22Rv1 (cell line): ENCODE measurements around the gene ANTKMT.

Experiments
- H3K27ac ChIP-seq: fragments of 450-650 bp; 2 replicates; pipeline ENCODE4 v1.5.1; 2017
- ZFX ChIP-seq: fragments of 450-650 bp; IDR thresholded peaks from 2 replicates; pipeline ENCODE4 v1.6.1; 2017; ENCODE audit warnings: antibody characterized with exemption, borderline replicate concordance
- TF ChIP-seq, protein P1 (sequence below): fragments of 450-650 bp; IDR thresholded peaks from 2 replicates; pipeline ENCODE4 v1.5.1; 2017; ENCODE audit warnings: mild to moderate bottlenecking

ANTKMT gene

DNA sequence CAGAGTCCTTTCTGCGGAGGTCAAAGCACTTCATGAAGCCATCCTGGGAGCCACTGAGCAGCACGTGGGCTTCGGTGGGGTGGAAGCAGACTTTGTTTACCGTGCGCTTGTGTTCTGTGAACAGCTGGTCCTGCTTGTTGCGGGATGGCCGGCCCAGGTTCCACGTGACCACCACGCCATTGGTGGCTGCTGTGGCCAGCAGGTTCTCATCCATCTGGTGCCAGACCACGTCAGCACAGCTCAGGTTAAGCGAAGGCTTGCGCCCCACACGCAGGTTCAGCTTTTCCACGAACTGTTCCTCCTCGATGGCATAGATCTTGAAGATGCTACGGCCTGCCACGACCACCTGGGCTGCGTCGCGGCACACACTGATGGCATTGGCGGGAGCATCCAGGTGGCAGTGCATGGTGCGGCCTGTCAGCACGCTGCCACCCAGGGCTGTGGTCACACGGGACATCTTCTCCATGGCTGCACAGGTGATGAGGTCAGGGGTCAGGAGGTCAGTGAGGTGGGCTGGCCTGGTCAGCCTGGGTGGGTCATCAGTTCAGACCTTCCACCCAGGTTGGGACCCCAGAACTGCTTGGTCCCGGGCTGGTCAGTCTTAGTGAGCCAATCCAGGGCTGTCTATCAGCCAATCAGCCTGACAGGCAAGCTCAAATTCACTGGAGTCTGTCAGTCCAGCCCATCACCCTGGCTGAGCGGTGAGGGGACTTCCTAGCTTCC, 31.6 kb upstream of the ANTKMT start:
- no peak for TF ChIP-seq ZFX
- TF ChIP-seq, protein P1, sequence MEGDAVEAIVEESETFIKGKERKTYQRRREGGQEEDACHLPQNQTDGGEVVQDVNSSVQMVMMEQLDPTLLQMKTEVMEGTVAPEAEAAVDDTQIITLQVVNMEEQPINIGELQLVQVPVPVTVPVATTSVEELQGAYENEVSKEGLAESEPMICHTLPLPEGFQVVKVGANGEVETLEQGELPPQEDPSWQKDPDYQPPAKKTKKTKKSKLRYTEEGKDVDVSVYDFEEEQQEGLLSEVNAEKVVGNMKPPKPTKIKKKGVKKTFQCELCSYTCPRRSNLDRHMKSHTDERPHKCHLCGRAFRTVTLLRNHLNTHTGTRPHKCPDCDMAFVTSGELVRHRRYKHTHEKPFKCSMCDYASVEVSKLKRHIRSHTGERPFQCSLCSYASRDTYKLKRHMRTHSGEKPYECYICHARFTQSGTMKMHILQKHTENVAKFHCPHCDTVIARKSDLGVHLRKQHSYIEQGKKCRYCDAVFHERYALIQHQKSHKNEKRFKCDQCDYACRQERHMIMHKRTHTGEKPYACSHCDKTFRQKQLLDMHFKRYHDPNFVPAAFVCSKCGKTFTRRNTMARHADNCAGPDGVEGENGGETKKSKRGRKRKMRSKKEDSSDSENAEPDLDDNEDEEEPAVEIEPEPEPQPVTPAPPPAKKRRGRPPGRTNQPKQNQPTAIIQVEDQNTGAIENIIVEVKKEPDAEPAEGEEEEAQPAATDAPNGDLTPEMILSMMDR = no peak
- peak overlapping the region; percentile 98 for H3K27ac ChIP-seq

DNA sequence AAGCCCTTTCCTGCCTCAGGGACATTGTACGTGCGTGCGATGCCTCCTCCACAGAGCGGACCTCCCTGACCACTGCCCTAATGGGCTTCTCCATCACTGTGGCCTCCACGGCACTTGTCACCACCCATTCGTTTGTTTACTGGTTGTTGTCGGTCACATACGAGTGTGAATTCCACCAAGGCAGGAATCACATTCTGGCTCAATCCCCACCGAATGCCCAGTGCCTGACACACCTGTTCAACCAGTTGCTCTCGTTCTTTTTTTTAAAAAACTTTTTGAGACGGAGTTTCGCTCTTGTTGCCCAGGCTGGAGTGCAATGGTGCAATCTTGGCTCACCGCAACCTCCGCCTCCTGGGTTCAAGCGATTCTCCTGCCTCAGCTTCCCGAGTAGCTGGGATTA, 29.7 kb upstream of the ANTKMT start:
- H3K27ac ChIP-seq = peak overlapping the region; percentile 98

DNA sequence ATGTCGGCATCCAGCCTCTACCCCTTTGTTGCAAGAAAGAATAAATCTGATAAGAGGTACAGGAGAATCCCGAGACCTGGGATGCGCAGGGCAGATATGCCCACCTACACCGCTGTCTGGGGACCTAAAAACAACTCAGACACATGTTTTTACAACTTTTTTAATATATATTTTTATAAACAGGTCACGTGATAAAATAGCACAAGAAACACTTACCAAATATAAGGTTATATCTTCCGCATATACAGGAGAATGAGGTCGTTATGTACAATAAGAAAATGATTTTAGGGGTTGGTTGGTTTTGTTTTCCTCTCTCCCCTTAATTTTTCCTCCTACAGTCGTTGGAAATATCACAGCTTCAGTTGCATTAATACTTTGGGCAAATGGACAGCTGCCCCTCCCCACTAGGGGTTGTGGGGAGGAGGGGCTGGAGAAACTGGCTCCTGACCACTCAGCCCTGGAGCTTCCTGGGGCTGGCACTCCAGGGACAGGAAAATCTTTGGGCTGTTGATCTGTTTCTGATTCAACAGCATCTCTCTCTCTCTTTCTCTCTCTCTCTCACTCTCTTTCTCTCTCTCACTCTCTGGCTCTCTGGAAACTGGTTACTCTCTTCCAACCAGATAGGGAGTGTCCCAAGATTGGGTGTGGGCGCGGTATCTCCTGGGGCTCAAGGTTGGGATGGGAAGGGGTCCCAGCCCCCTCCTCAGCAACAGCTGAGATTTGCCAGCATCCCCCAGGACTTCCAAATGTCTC, 28.4 kb upstream of the ANTKMT start:
- H3K27ac ChIP-seq = peak overlapping the region; percentile 98
- TF ChIP-seq ZFX = no peak
- TF ChIP-seq, protein P1 = no peak

DNA sequence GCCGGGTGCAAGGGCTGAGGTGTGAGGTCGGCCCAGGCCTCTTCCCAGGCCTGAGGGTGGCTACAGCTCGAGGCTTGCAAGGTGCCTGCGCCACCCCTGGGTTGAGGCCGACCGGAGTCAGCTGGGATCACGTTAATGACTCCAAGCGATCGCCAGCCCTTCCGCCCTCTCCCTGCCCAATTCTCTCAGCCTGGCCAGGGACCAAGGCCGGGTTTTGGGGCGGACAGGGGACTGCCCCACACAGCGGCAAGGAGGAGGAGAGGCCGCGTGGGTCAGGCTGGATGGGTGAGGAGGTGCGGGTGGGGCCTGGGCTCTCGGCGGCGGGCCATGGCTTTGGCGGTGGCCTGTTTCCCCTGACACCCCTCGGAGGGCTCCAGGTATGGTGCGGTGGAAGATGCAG, 27.6 kb upstream of the ANTKMT start:
- H3K27ac ChIP-seq = peak overlapping the region; percentile 98
- no peak for TF ChIP-seq ZFX
- TF ChIP-seq, protein P1 = no peak

DNA sequence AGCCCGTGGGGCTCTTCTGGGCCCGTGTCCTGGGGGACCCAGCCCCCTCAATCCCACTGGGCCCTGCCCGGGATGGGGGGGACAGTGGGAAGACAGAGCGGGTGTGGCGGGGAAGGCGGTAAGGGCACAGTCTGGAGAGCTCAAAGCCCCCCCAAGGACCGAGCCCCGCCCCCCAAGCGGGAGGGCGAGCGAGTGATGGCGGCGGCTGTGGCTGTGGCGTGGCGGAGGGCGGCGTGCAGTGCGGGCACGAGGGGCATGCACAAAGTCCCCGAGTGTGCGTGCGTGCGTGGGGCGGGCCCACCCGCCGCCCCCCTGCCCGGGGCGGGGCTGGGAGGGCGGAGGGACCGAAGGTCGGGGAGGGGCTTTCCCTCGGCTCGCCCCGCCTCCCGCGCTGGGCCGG, 27.2 kb upstream of the ANTKMT start:
- TF ChIP-seq, protein P1 = no peak
- TF ChIP-seq ZFX = no peak

DNA sequence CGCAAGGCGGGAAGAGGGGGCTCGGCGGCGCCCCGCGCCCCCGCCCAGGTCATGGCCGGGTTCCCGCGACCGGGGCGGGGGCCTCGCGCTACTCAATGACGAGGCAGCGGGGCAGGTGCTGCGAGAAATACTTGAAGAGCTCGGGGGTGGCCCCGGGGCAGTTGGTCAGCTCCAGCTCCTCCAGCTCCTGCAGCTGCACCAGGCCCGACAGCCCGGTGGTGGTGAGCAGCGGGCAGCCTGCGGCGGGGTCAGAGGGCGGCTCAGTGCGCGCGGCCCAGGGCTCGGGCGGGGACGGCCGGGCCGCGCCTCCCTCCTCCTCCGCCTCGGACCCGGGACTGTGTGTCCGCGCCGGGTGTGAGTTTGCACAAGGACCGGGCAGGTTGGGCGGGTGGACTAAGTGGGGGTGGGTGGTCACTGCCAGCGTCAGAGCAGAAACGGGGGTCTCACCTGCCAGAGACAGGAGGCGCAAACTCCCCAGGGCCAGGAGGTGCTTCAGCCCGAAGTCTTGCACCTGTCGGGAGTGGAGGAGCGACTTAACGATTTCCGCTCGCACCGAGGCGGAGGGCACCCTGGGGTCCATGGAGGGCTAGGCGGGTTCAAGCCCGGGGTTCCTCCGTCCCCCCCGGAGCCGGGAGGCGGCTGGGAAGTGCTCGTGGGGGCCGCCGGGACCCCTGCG, 26.6 kb upstream of the ANTKMT start:
- peak overlapping the region; percentile 98 for H3K27ac ChIP-seq
- TF ChIP-seq ZFX = no peak
- TF ChIP-seq, protein P1 = no peak

More for the DNA sequence above, 27.2 kb upstream of the ANTKMT start:
- peak overlapping the region; percentile 98 for H3K27ac ChIP-seq

DNA sequence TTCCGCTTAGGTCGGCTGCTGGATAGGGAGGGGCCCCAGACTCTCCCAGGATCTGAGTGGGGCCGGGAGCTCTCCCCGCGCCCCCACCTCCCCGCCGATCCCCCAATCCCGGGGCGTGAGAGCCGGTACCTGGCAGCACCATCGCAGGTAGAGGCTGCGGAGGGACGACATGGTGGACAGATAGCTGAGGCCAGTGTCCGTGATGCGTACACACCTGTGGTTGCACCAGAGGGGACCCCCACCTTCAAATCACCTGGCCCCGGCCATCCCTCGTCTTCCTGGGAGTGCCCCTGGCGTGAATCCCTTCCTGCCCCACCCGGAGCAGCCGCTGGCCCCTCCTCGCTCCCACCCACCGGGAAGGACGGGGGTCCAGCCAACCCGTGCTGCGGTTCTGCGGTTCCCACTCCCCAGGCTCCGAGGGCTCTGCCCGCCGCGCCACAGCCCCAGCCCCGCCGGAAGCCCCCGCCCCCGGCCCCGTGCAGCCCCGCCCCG, 26.0 kb upstream of the ANTKMT start:
- H3K27ac ChIP-seq = peak overlapping the region; percentile 98
- no peak for TF ChIP-seq ZFX
